ENCODE measurements around the gene SRMS. TPM values are rescaled to one million over a fixed set of nuclear protein-coding genes. Genes with fewer than 3 reads are reported as not detected.

The SRMS gene
- total RNA-seq, 4 donors from 2014 or later, result not detected

GRCh38 chr20:63525185-63525584 lies 22.4 kb downstream of the SRMS start:
- Histone ChIP-seq H3K27me3 (peaks cover 0 to 13% (median 5%) of the 10 kb centered on the region in 3 donors), H3K4me3 (no peak overlapping the region), H3K36me3 (no peaks in the 10 kb centered on the region), H3K27ac (no peak overlapping the region), H3K4me1 (peaks cover 8 to 16% of the 10 kb centered on the region in 2 donors), H3K9me3 (no peaks in the 10 kb centered on the region)
- TF ChIP-seq CTCF (IDR thresholded peaks at IDR 0.05 in 4 of 5, conservative IDR thresholded peaks at IDR 0.05 in 1 of 5) (no peak), POLR2A (IDR thresholded peaks at IDR 0.05) (no peak)
- in situ Hi-C loops (cut with MboI; ENCODE audit: low sequenced_read_pairs in 4 of 4), result loop anchor here in 1 of 4 donors (25.0 kb wide), 1 partner anchor 112 kb away; the partner anchor contains the start of gene GMEB2
- ATAC-seq, result no peak
- intact Hi-C loops (cut with DNase I; ENCODE audit: low total_unique reads), result no loop called here
- no peak for DNase-seq

GRCh38 chr20:63522981-63523611 lies 24.5 kb downstream of the SRMS start:
- intact Hi-C loops (cut with DNase I; ENCODE audit: low total_unique reads), result no loop called here
- no peaks in the 10 kb centered on the region for H3K27me3 ChIP-seq
- peaks cover 12 to 23% of the 10 kb centered on the region in 2 donors for H3K4me1 ChIP-seq
- ATAC-seq (no peak), DNase-seq (no peak)
- TF ChIP-seq POLR2A (IDR thresholded peaks at IDR 0.05) (no peak), CTCF (IDR thresholded peaks at IDR 0.05 in 4 of 5, conservative IDR thresholded peaks at IDR 0.05 in 1 of 5) (no peak)
- no peaks in the 10 kb centered on the region for H3K9me3 ChIP-seq
- no peaks in the 10 kb centered on the region for H3K36me3 ChIP-seq
- in situ Hi-C loops (cut with MboI; ENCODE audit: low sequenced_read_pairs in 4 of 4), result no loop called here
- no peak overlapping the region for H3K4me3 ChIP-seq
- H3K27ac ChIP-seq, result no peak overlapping the region

GRCh38 chr20:63522091-63522868 lies 25.3 kb downstream of the SRMS start:
- ATAC-seq, result no peak
- Histone ChIP-seq H3K27ac (no peak overlapping the region), H3K9me3 (no peaks in the 10 kb centered on the region), H3K4me3 (no peak overlapping the region), H3K36me3 (no peaks in the 10 kb centered on the region), H3K4me1 (peaks cover 12 to 23% of the 10 kb centered on the region in 2 donors), H3K27me3 (no peaks in the 10 kb centered on the region)
- DNase-seq, result no peak
- in situ Hi-C loops (cut with MboI; ENCODE audit: low sequenced_read_pairs in 4 of 4) (no loop called here), intact Hi-C loops (cut with DNase I; ENCODE audit: low total_unique reads) (no loop called here)
- TF ChIP-seq CTCF (IDR thresholded peaks at IDR 0.05 in 4 of 5, conservative IDR thresholded peaks at IDR 0.05 in 1 of 5), result no peak
- TF ChIP-seq POLR2A (IDR thresholded peaks at IDR 0.05), result no peak

GRCh38 chr20:63521602-63522001 lies 25.9 kb downstream of the SRMS start:
- no peak for DNase-seq
- Histone ChIP-seq H3K36me3 (no peaks in the 10 kb centered on the region), H3K4me1 (peaks cover 12 to 23% of the 10 kb centered on the region in 2 donors), H3K9me3 (no peaks in the 10 kb centered on the region), H3K4me3 (peak overlapping the region; percentile 75 to 88 (median 85)), H3K27ac (no peak overlapping the region), H3K27me3 (no peaks in the 10 kb centered on the region)
- ATAC-seq, result no peak
- TF ChIP-seq CTCF (IDR thresholded peaks at IDR 0.05 in 4 of 5, conservative IDR thresholded peaks at IDR 0.05 in 1 of 5) (no peak), POLR2A (IDR thresholded peaks at IDR 0.05) (no peak)
- intact Hi-C loops (cut with DNase I; ENCODE audit: low total_unique reads) (no loop called here), in situ Hi-C loops (cut with MboI; ENCODE audit: low sequenced_read_pairs in 4 of 4) (no loop called here)

All from gastrocnemius medialis (tissue), 4 donors.